A549 (cell line): ENCODE data around the gene CRISP2. TPM values are rescaled to one million over a fixed set of nuclear protein-coding genes. Genes with fewer than 3 reads are reported as not detected.

Source experiments
- ATAC-seq, 2 experiments: fragments of 200-7000 bp in 1 of 2; fragments of >200 bp in 1 of 2; cut with Nextera tagmentation in 1 of 2; cut with Tn5 transposase in 1 of 2; 3 replicates each; pipeline versions ENCODE4 v1.8.0 to v1.9.1; 2018 to 2020; ENCODE audit warnings: mild to moderate bottlenecking in 1 of 2, moderate library complexity in 1 of 2
- CTCF ChIA-PET: fragments of 300-600 bp; sonication (Branson Sonifier 250); formaldehyde crosslinking; extraction: SDS; loops from one replicate; lab custom pipeline; 2021; ENCODE audit warnings: antibody characterized with exemption, inconsistent platforms; lab: Yijun Ruan, JAX
- POLR2A ChIA-PET: fragments of 350-600 bp; formaldehyde crosslinking; extraction: SDS; loops from one replicate; lab custom pipeline; 2021; ENCODE audit warnings: antibody characterized with exemption, inconsistent platforms; lab: Yijun Ruan, JAX
- DNase-seq, 2 experiments: peaks; one replicate each; pipeline versions ENCODE4 v3.0.0 to v3.0.0-alpha.2; 2011 to 2016; ENCODE audit warnings: low read depth in 1 of 2, low spot score in 1 of 2
- FAIRE-seq: peaks from 2 replicates; lab custom pipeline; 2011; peaks lifted over from hg19 to GRCh38; lab: Jason Lieb, UNC
- H3K27ac ChIP-seq, 2 experiments: fragments of >200 bp; sonication (Bioruptor Twin); formaldehyde crosslinking; 3 replicates each; pipeline ENCODE4 v1.5.1; 2016 to 2017
- H3K4me1 ChIP-seq: fragments of >200 bp; sonication (Bioruptor Twin); formaldehyde crosslinking; 3 replicates; pipeline ENCODE4 v1.6.1; 2016
- H3K4me2 ChIP-seq: fragments of >200 bp; sonication (Bioruptor Twin); formaldehyde crosslinking; 3 replicates; pipeline ENCODE4 v1.6.1; 2016
- H3K4me3 ChIP-seq: fragments of >200 bp; sonication (Bioruptor Twin); formaldehyde crosslinking; 3 replicates; pipeline ENCODE4 v1.5.1; 2016
- H3K9me3 ChIP-seq: fragments of >200 bp; sonication (Bioruptor Twin); formaldehyde crosslinking; 3 replicates; pipeline ENCODE4 v1.6.1; 2016
- ATOH8 ChIP-seq: fragments of 250-450 bp; sonication (Bioruptor Pico); IDR thresholded peaks from 2 replicates; pipeline ENCODE4 v1.5.0; 2020; ENCODE audit warnings: low read depth, mild to moderate bottlenecking, moderate library complexity
- CBX8 ChIP-seq: fragments of 200-600 bp; sonication (generic); IDR thresholded peaks from 2 replicates; pipeline ENCODE4 v1.6.1; 2016
- CEBPB ChIP-seq, 2 experiments: fragments of >200 bp in 1 of 2; sonication (Bioruptor Twin) in 1 of 2; formaldehyde crosslinking in 1 of 2; IDR thresholded peaks; 2 replicates each; pipeline ENCODE4 v1.6.1; 2012 to 2016
- CHD2 ChIP-seq: fragments of 150-350 bp; IDR thresholded peaks from 2 replicates; pipeline ENCODE4 v1.6.1; 2014; ENCODE audit warnings: low read length; ENCODE audit not compliant: partially characterized antibody
- E2F6 ChIP-seq: IDR thresholded peaks from 2 replicates; pipeline ENCODE4 v1.6.1; 2012; ENCODE audit warnings: low read depth, borderline replicate concordance
- ESRRA ChIP-seq: fragments of 150-350 bp; IDR thresholded peaks from 2 replicates; pipeline ENCODE4 v1.6.1; 2014; ENCODE audit warnings: mild to moderate bottlenecking, low read length, borderline replicate concordance
- FOSB ChIP-seq: fragments of 250-450 bp; sonication (Bioruptor Pico); IDR thresholded peaks from 2 replicates; pipeline ENCODE4 v1.5.0; 2020; ENCODE audit warnings: mild to moderate bottlenecking, moderate library complexity
- HMGXB4 ChIP-seq: fragments of 250-450 bp; sonication (Bioruptor Pico); IDR thresholded peaks from 2 replicates; pipeline ENCODE4 v1.5.0; 2021; ENCODE audit warnings: mild to moderate bottlenecking, moderate library complexity, borderline replicate concordance
- HOXB13 ChIP-seq: fragments of 250-450 bp; sonication (Bioruptor Pico); IDR thresholded peaks from 2 replicates; pipeline ENCODE4 v1.5.0; 2020; ENCODE audit warnings: low read depth, mild to moderate bottlenecking, moderate library complexity
- NPAS2 ChIP-seq: fragments of 250-450 bp; sonication (Bioruptor Pico); IDR thresholded peaks from 2 replicates; pipeline ENCODE4 v1.8.0; 2022; ENCODE audit warnings: mild to moderate bottlenecking, moderate library complexity, borderline replicate concordance
- RAD21 ChIP-seq, 2 experiments: fragments of >200 bp in 1 of 2; sonication (Bioruptor Twin) in 1 of 2; formaldehyde crosslinking in 1 of 2; IDR thresholded peaks in 1 of 2; conservative IDR thresholded peaks in 1 of 2; 2 replicates in 1 of 2; 3 replicates in 1 of 2; pipeline ENCODE4 v1.6.1; 2012 to 2018; ENCODE audit warnings: inconsistent platforms in 1 of 2
- RARB ChIP-seq: fragments of 250-450 bp; sonication (Bioruptor Pico); IDR thresholded peaks from 2 replicates; pipeline ENCODE4 v1.8.0; 2021; ENCODE audit warnings: mild to moderate bottlenecking, moderate library complexity
- RCOR1 ChIP-seq: fragments of 150-350 bp; IDR thresholded peaks from 2 replicates; pipeline ENCODE4 v1.6.1; 2014; ENCODE audit warnings: antibody characterized with exemption, low read length, low read depth
- REST ChIP-seq: fragments of 200-600 bp; sonication (generic); IDR thresholded peaks from 2 replicates; pipeline ENCODE4 v1.6.1; 2016; ENCODE audit warnings: antibody characterized with exemption, mild to moderate bottlenecking, moderate library complexity
- SREBF2 ChIP-seq: fragments of 450-650 bp; IDR thresholded peaks from 2 replicates; pipeline ENCODE4 v1.6.1; 2014; ENCODE audit warnings: mild to moderate bottlenecking, moderate library complexity
- ZC3H11A ChIP-seq: fragments of 450-650 bp; IDR thresholded peaks from 2 replicates; pipeline ENCODE4 v1.6.1; 2014; ENCODE audit warnings: antibody characterized with exemption, mild to moderate bottlenecking
- ZFP36 ChIP-seq: fragments of 450-650 bp; IDR thresholded peaks from 2 replicates; pipeline ENCODE4 v1.6.1; 2014; ENCODE audit warnings: borderline replicate concordance; ENCODE audit not compliant: partially characterized antibody
- ZNF302 ChIP-seq: fragments of 250-450 bp; sonication (Bioruptor Pico); IDR thresholded peaks from 2 replicates; pipeline ENCODE4 v1.9.0; 2021; ENCODE audit warnings: inconsistent platforms, mild to moderate bottlenecking, moderate library complexity
- WGBS: methylation state at CpG from one replicate; pipeline ENCODE4 v1.1.6; 2017; ENCODE audit errors: missing lambda C conversion rate; 5-methylcytosine and 5-hydroxymethylcytosine counted together
- polyA plus RNA-seq, 4 experiments: library from polyadenylated mRNA; depleted of rRNA in 3 of 4; stranded (reverse); fragments of >200 nt; fragmentation: RNase III in 1 of 4; extraction: RNeasy Plus Mini Kit Qiagen cat#74134 plus additional on column Dnase treatment in 1 of 4; gene quantifications; 2 replicates in 3 of 4; 3 replicates in 1 of 4; pipeline ENCODE4 v1.2.3, GENCODE V29; 2011 to 2017
- TF ChIP-seq, protein P1 (sequence below): fragments of 150-350 bp; IDR thresholded peaks from 2 replicates; pipeline ENCODE4 v1.6.1; 2014; ENCODE audit warnings: low read depth, mild to moderate bottlenecking, low read length
- TF ChIP-seq, protein P2 (sequence below): IDR thresholded peaks from 2 replicates; pipeline ENCODE4 v1.6.1; 2012

The CRISP2 gene
- polyA plus RNA-seq, 2 of the 4 experiments (the other 2 are of a cell fraction), result not detected

DNA sequence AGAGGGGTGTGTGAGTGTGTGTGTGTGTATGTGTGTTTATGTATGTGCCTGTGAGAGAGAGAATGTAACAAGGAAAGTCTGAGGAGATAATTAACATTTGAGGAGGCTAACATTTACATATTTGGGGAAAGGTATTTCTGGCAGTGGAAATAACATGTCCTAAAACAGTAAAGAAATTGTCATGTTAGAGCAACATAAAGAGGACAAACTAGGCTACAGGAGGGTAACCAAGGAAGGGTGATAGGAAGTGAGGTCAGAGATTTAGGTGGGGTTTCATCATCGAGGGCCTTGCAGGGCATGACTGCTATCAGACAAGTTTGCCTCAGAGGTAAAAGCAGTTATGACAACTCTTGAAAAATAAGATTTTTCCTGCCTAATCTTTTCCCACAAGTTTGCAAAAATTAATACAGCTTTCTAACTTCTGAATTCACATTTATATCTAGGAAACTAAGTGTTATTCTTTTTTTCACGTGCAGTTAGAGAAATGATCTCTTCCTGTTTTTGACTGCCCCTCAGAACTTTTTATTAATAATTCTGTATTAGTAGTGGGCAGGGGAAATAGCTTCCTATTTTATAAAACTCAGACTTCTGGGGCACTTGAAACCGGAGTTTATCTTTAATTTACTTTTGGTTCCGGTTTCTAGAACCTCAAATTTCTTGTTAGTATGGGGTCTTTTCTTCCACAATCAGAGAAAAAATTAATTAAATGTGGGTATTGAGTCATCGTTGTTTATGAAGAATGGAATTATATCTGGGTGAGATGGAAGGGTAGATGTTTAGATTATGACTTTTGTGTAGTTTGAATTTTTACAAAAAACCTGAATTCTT, 46.2 kb downstream of the CRISP2 start:
- TF ChIP-seq NPAS2, result no peak
- TF ChIP-seq REST, result no peak
- TF ChIP-seq RARB (CRISPR knock-in tag), result no peak
- TF ChIP-seq ZFP36, result no peak
- TF ChIP-seq ESRRA, result no peak
- no peak for TF ChIP-seq ZNF302 (CRISPR knock-in tag)
- no peak for TF ChIP-seq FOSB (CRISPR knock-in tag)
- TF ChIP-seq ATOH8, result no peak
- TF ChIP-seq, protein P1, sequence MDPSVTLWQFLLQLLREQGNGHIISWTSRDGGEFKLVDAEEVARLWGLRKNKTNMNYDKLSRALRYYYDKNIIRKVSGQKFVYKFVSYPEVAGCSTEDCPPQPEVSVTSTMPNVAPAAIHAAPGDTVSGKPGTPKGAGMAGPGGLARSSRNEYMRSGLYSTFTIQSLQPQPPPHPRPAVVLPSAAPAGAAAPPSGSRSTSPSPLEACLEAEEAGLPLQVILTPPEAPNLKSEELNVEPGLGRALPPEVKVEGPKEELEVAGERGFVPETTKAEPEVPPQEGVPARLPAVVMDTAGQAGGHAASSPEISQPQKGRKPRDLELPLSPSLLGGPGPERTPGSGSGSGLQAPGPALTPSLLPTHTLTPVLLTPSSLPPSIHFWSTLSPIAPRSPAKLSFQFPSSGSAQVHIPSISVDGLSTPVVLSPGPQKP, result no peak
- no peak for TF ChIP-seq CHD2
- no peak for TF ChIP-seq CEBPB (IDR thresholded peaks at IDR 0.05)
- TF ChIP-seq RAD21 (conservative IDR thresholded peaks at IDR 0.05 in 1 of 2, IDR thresholded peaks at IDR 0.05 in 1 of 2), result no peak
- TF ChIP-seq CBX8, result no peak
- TF ChIP-seq RCOR1, result no peak
- Histone ChIP-seq H3K4me3 (no peak overlapping the region), H3K27ac (no peak overlapping the region), H3K4me2 (no peak overlapping the region), H3K9me3 (no peaks in the 10 kb centered on the region), H3K4me1 (0 out of 3 replicates have a peak, but pooled peaks cover 3% of the 10 kb centered on the region)
- no peak for ATAC-seq
- ChIA-PET CTCF (no interaction called here), POLR2A (no interaction called here)
- WGBS, result 24% methylated on average over 5 of the region's 5 CpGs
- no peak for FAIRE-seq
- no peak for DNase-seq

GRCh38 chr6:49666480-49666879, 46.9 kb downstream of the CRISP2 start:
- no peak for FAIRE-seq
- TF ChIP-seq E2F6, result no peak
- Histone ChIP-seq H3K4me3 (no peak overlapping the region), H3K4me2 (no peak overlapping the region), H3K9me3 (no peaks in the 10 kb centered on the region), H3K27ac (no peak overlapping the region), H3K4me1 (0 out of 3 replicates have a peak, but pooled peaks cover 3% of the 10 kb centered on the region)
- 0% methylated on average over 1 of the region's 1 CpG for WGBS
- ATAC-seq, result no peak
- DNase-seq, result no peak
- ChIA-PET CTCF (no interaction called here), POLR2A (no interaction called here)

DNA sequence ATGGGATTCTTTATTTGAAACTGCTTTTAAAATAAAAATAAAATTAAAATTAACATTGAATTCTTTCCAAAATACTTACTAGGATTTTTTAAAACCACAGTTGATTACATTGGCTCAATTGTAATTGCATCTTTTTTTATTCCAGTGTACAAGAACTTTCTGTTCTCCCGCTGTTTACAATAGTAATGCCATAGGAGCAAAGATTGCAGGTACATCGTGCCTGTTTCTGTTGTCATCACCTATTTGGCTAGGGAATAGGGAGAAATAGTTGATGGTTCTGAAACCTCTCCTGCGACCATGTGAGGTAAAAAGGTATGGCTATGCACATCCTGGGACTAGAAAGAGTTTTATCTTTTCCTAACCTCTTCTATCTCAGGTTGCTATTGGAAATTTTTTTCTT, 48.5 kb downstream of the CRISP2 start:
- FAIRE-seq, result no peak

More for the DNA sequence above, 48.5 kb downstream of the CRISP2 start:
- 63% methylated on average over 3 of the region's 3 CpGs for WGBS
- POLR2A ChIA-PET, result no interaction called here
- no peak for DNase-seq
- Histone ChIP-seq H3K4me2 (no peak overlapping the region), H3K4me1 (0 out of 3 replicates have a peak, but pooled peaks cover 3% of the 10 kb centered on the region), H3K27ac (no peak overlapping the region), H3K9me3 (no peaks in the 10 kb centered on the region), H3K4me3 (no peak overlapping the region)
- CTCF ChIA-PET, result no interaction called here
- ATAC-seq, result no peak
- no peak for TF ChIP-seq ATOH8
- no peak for TF ChIP-seq ZC3H11A
- no peak for TF ChIP-seq HMGXB4 (CRISPR knock-in tag)
- TF ChIP-seq, protein P2, sequence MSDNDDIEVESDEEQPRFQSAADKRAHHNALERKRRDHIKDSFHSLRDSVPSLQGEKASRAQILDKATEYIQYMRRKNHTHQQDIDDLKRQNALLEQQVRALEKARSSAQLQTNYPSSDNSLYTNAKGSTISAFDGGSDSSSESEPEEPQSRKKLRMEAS, result no peak
- no peak for TF ChIP-seq HOXB13 (CRISPR knock-in tag)
- no peak for TF ChIP-seq SREBF2
